ENCODE data around the gene RPA3.

DNA sequence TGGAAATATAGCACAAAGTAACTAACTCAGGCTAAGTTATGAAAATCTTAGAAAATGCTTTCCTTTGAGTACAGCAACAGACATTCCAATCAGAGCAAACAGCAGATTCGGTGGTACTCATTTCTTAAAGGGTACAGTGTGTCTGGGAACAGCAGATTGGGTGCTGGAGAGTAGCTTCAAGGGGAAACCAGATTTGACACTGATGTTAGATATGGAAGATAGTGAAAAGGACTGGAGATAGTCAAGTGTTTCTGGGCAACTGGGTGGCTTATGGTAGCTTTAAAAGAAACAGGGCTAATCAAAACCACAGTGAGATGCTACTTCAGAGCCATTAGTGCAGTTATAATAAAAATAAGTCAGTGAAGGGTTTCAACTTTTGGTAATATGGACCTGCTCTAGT, 89.9 kb downstream of the RPA3 start:
- TF ChIP-seq EGR1 (IDR thresholded peaks at IDR 0.05; ENCODE audit: low read depth) = no peak
- TF ChIP-seq, protein P1, sequence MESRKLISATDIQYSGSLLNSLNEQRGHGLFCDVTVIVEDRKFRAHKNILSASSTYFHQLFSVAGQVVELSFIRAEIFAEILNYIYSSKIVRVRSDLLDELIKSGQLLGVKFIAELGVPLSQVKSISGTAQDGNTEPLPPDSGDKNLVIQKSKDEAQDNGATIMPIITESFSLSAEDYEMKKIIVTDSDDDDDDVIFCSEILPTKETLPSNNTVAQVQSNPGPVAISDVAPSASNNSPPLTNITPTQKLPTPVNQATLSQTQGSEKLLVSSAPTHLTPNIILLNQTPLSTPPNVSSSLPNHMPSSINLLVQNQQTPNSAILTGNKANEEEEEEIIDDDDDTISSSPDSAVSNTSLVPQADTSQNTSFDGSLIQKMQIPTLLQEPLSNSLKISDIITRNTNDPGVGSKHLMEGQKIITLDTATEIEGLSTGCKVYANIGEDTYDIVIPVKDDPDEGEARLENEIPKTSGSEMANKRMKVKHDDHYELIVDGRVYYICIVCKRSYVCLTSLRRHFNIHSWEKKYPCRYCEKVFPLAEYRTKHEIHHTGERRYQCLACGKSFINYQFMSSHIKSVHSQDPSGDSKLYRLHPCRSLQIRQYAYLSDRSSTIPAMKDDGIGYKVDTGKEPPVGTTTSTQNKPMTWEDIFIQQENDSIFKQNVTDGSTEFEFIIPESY (IDR thresholded peaks at IDR 0.05; ENCODE audit: extremely low read depth, insufficient replicate concordance, low read length) = no peak

Measured in HCT116 (cell line).